ENCODE data around the gene PRPH. TPM values are rescaled to one million over a fixed set of nuclear protein-coding genes. Genes with fewer than 3 reads are reported as not detected.
"Not testable (repeated sequence)": the region's sequence is repeated elsewhere in the genome, so short reads cannot be mapped to it uniquely, and the experiment has no call there.

Gene PRPH
- total and polyA plus RNA-seq, 2 donors from 2014 or later: 0.71 to 2.7 TPM

- no peak for FAIRE-seq
- H3K4me3 ChIP-seq (ENCODE audit: low read length in 3 of 3): peak overlapping the region; percentile 68 to 91 (median 83)
- no peaks in the 10 kb centered on the region for H3K36me3 ChIP-seq (ENCODE audit: control insufficient read depth in 2 of 3, insufficient read depth in 3 of 3, low read length in 3 of 3)
- H3K9me3 ChIP-seq (ENCODE audit: control insufficient read depth in 2 of 3, insufficient read depth in 1 of 3, low read length in 3 of 3): no peaks in the 10 kb centered on the region
- H3K27ac ChIP-seq (ENCODE audit: low read depth in 2 of 2, low read length in 2 of 2): peak overlapping the region; percentile 71 to 94
- H3K4me1 ChIP-seq (ENCODE audit: control insufficient read depth in 2 of 3, insufficient read depth in 2 of 3, low read depth in 1 of 3, low read length in 3 of 3): peaks cover 0 to 3% (median 0%) of the 10 kb centered on the region in 3 donors
- H3K9ac ChIP-seq (ENCODE audit: low read length in 3 of 3): peak overlapping the region; percentile 64 to 77 (median 71)
- H3K27me3 ChIP-seq (ENCODE audit: control insufficient read depth, insufficient read depth, low read length): no peaks in the 10 kb centered on the region
- TF ChIP-seq CTCF (IDR thresholded peaks at IDR 0.05; ENCODE audit: borderline replicate concordance, extremely low read depth, insufficient read depth): no peak
- no peak for DNase-seq
- intact Hi-C loops (cut with DNase I): no loop called here
These were observed 30.5 kb upstream of the PRPH start for GRCh38 chr12:49264466-49264872.

- DNase-seq (peak; percentile 93 to 98 (median 95)), FAIRE-seq (no peak)
- Histone ChIP-seq H3K4me1 (ENCODE audit: control insufficient read depth in 2 of 3, insufficient read depth in 2 of 3, low read depth in 1 of 3, low read length in 3 of 3) (peaks cover 0 to 5% (median 3%) of the 10 kb centered on the region in 3 donors), H3K27me3 (ENCODE audit: control insufficient read depth, insufficient read depth, low read length) (no peaks in the 10 kb centered on the region), H3K9me3 (ENCODE audit: control insufficient read depth in 2 of 3, insufficient read depth in 1 of 3, low read length in 3 of 3) (no peaks in the 10 kb centered on the region), H3K4me3 (ENCODE audit: low read length in 3 of 3) (peak within 1 kb of the TSS; percentile 68 to 91 (median 83)), H3K9ac (ENCODE audit: low read length in 3 of 3) (peak within 1 kb of the TSS; percentile 64 to 98 (median 79)), H3K36me3 (ENCODE audit: control insufficient read depth in 2 of 3, insufficient read depth in 3 of 3, low read length in 3 of 3) (peaks cover 0 to 6% (median 5%) of the 10 kb centered on the region in 3 donors), H3K27ac (ENCODE audit: low read depth in 2 of 2, low read length in 2 of 2) (peak within 1 kb of the TSS; percentile 98 to 99)
- intact Hi-C loops (cut with DNase I): no loop called here
- peak; percentile 18 for TF ChIP-seq CTCF (IDR thresholded peaks at IDR 0.05; ENCODE audit: borderline replicate concordance, extremely low read depth, insufficient read depth)
These were observed 29.8 kb upstream of the PRPH start, which contains the start of gene TUBA1C for GRCh38 chr12:49264873-49265792. TUBA1C (plus strand) TSS chr12:49265082; CDS start chr12:49265182, 100 bp downstream.

GRCh38 chr12:49269191-49269590 lies 25.8 kb upstream of the PRPH start:
- H3K9ac ChIP-seq (ENCODE audit: low read length in 3 of 3); H3K4me3 ChIP-seq (ENCODE audit: low read length in 3 of 3); intact Hi-C loops (cut with DNase I); FAIRE-seq; H3K9me3 ChIP-seq (ENCODE audit: control insufficient read depth in 2 of 3, insufficient read depth in 1 of 3, low read length in 3 of 3); H3K27me3 ChIP-seq (ENCODE audit: control insufficient read depth, insufficient read depth, low read length); H3K4me1 ChIP-seq (ENCODE audit: control insufficient read depth in 2 of 3, insufficient read depth in 2 of 3, low read depth in 1 of 3, low read length in 3 of 3); DNase-seq: not testable (repeated sequence)
- Histone ChIP-seq H3K36me3 (ENCODE audit: control insufficient read depth in 2 of 3, insufficient read depth in 3 of 3, low read length in 3 of 3) (peaks cover 3 to 30% (median 11%) of the 10 kb centered on the region in 3 donors), H3K27ac (ENCODE audit: low read depth in 2 of 2, low read length in 2 of 2) (peak overlapping the region in 1 of 2 donors; percentile 55)
